HepG2 (cell line): Measurements from ENCODE around the gene ITIH1. TPM values are rescaled to one million over a fixed set of nuclear protein-coding genes. Genes with fewer than 3 reads are reported as not detected.

Experiments used
- AHR ChIP-seq: IDR thresholded peaks from 2 replicates; pipeline ENCODE4 v1.6.1; 2018; ENCODE audit warnings: missing genetic modification reagents, missing compliant biosample characterization
- NR2F1 ChIP-seq, 2 experiments: fragments of 450-650 bp in 1 of 2; formaldehyde crosslinking in 1 of 2; IDR thresholded peaks; 2 replicates each; pipeline versions ENCODE4 v1.5.0 to v1.6.1; 2016 to 2020; ENCODE audit warnings: mild to moderate bottlenecking in 1 of 2, missing compliant biosample characterization in 1 of 2, missing genetic modification reagents in 1 of 2, moderate library complexity in 1 of 2
- SRSF1 ChIP-seq: fragments of 200-400 bp; formaldehyde crosslinking; optimal IDR thresholded peaks from 2 replicates; pipeline ENCODE3; 2017; ENCODE audit warnings: mild to moderate bottlenecking, low read depth, low read length, moderate library complexity
- ZNF318 ChIP-seq: sonication (generic); formaldehyde crosslinking; IDR thresholded peaks from 2 replicates; pipeline ENCODE4 v1.4.0; 2020; ENCODE audit warnings: mild to moderate bottlenecking, missing genetic modification reagents
- ZNF34 ChIP-seq: sonication (generic); formaldehyde crosslinking; IDR thresholded peaks from 2 replicates; pipeline ENCODE4 v1.4.0; 2020; ENCODE audit warnings: mild to moderate bottlenecking, missing genetic modification reagents, borderline replicate concordance
- ZNF782 ChIP-seq: sonication (generic); formaldehyde crosslinking; IDR thresholded peaks from 2 replicates; pipeline ENCODE4 v1.4.0; 2020; ENCODE audit warnings: missing genetic modification reagents, mild to moderate bottlenecking, borderline replicate concordance
- ZSCAN22 ChIP-seq: sonication (generic); formaldehyde crosslinking; IDR thresholded peaks from 2 replicates; pipeline ENCODE4 v1.4.0; 2020; ENCODE audit warnings: mild to moderate bottlenecking, missing genetic modification reagents
- polyA plus RNA-seq, 8 experiments: library from polyadenylated mRNA; depleted of rRNA in 3 of 8; stranded (reverse) in 7 of 8; unstranded in 1 of 8; fragments of >200 nt; fragmentation: Illumina TruSeq in 4 of 8; extraction: Trizol in 4 of 8; gene quantifications; 2 replicates each; pipeline versions ENCODE4 v1.2.1 to v1.2.3, GENCODE V29; 2011 to 2016; ENCODE audit warnings: low read depth in 4 of 8, missing spikeins in 1 of 8, mixed read lengths in 1 of 8; ENCODE audit not compliant: insufficient read depth in 1 of 8
- total RNA-seq, 5 experiments: library from RNA; depleted of rRNA; stranded (reverse); fragments of >200 nt; fragmentation: Illumina TruSeq; extraction: Trizol; gene quantifications; 2 replicates each; pipeline ENCODE4 v1.2.3, GENCODE V29; 2016; ENCODE audit warnings: low read depth in 1 of 5
- TF ChIP-seq, protein P1 (sequence below): IDR thresholded peaks from 2 replicates; pipeline ENCODE4 v1.6.1; 2016; ENCODE audit warnings: low read depth, control low read depth
- TF ChIP-seq, protein P2 (sequence below), 2 experiments: fragments of 450-650 bp in 1 of 2; sonication (generic) in 1 of 2; formaldehyde crosslinking in 1 of 2; IDR thresholded peaks; 2 replicates each; pipeline versions ENCODE4 v1.6.1 to v1.8.0; 2016 to 2022; ENCODE audit warnings: antibody characterized with exemption in 1 of 2, mild to moderate bottlenecking in 1 of 2, missing genetic modification reagents in 1 of 2

ITIH1 gene
- total and polyA plus RNA-seq, 2 of the 13 experiments (the other 11 are each of a cell fraction or from before 2014, with no cell fraction given) = 12.3 to 19.6 TPM

DNA sequence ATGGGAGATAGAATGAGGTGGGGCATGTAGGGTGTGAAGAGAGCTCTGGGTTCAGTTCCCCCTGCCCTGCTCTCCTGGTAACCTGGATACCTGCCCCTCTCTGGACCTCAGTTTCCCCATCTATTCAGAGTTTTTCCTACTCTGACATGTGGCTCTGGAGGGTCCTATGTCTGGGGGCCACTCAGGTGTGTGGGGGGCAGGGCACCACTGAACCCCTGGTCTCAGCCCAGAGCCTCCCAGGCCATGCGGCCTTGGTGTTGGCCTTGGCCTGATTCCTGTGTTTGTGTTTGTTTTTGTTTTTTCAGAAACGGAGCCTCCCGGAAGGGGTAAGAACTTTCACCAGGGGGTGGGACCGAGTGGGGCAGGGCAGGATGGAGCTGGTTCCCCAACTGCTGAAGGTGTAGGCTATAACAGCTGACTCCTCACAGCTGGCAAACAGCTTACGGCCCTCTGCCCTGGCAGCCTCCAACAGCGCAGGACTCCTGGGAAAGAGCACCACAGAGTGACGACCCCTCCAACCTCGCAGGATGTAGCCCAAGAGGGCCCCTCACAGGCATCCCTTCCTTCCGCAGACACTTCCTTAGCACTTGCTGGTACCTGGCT, 18.0 kb downstream of the ITIH1 start (continued):
- TF ChIP-seq NR2F1 (CRISPR knock-in tag; IDR thresholded peaks at IDR 0.05) (peak; percentile 34 to 52; a peak in 2 of 4 replicates), ZNF318 (CRISPR knock-in tag) (no peak), SRSF1 (no peak), AHR (CRISPR knock-in tag) (peak; percentile 46; the same call in 1 of the 2 replicates), ZNF782 (CRISPR knock-in tag) (no peak), ZSCAN22 (CRISPR knock-in tag) (no peak), ZNF34 (CRISPR knock-in tag) (no peak)
- TF ChIP-seq, protein P1, sequence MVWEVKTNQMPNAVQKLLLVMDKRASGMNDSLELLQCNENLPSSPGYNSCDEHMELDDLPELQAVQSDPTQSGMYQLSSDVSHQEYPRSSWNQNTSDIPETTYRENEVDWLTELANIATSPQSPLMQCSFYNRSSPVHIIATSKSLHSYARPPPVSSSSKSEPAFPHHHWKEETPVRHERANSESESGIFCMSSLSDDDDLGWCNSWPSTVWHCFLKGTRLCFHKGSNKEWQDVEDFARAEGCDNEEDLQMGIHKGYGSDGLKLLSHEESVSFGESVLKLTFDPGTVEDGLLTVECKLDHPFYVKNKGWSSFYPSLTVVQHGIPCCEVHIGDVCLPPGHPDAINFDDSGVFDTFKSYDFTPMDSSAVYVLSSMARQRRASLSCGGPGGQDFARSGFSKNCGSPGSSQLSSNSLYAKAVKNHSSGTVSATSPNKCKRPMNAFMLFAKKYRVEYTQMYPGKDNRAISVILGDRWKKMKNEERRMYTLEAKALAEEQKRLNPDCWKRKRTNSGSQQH (CRISPR knock-in tag) = peak; percentile 77
- TF ChIP-seq, protein P2, sequence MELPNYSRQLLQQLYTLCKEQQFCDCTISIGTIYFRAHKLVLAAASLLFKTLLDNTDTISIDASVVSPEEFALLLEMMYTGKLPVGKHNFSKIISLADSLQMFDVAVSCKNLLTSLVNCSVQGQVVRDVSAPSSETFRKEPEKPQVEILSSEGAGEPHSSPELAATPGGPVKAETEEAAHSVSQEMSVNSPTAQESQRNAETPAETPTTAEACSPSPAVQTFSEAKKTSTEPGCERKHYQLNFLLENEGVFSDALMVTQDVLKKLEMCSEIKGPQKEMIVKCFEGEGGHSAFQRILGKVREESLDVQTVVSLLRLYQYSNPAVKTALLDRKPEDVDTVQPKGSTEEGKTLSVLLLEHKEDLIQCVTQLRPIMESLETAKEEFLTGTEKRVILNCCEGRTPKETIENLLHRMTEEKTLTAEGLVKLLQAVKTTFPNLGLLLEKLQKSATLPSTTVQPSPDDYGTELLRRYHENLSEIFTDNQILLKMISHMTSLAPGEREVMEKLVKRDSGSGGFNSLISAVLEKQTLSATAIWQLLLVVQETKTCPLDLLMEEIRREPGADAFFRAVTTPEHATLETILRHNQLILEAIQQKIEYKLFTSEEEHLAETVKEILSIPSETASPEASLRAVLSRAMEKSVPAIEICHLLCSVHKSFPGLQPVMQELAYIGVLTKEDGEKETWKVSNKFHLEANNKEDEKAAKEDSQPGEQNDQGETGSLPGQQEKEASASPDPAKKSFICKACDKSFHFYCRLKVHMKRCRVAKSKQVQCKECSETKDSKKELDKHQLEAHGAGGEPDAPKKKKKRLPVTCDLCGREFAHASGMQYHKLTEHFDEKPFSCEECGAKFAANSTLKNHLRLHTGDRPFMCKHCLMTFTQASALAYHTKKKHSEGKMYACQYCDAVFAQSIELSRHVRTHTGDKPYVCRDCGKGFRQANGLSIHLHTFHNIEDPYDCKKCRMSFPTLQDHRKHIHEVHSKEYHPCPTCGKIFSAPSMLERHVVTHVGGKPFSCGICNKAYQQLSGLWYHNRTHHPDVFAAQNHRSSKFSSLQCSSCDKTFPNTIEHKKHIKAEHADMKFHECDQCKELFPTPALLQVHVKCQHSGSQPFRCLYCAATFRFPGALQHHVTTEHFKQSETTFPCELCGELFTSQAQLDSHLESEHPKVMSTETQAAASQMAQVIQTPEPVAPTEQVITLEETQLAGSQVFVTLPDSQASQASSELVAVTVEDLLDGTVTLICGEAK (IDR thresholded peaks at IDR 0.05) = no peak
- TF ChIP-seq, protein P2 (CRISPR knock-in tag; IDR thresholded peaks at IDR 0.05) = no peak
